HG03432 (cell line): ENCODE results near the gene ENG.

Experiments used
- ATAC-seq: cut with Tn5 transposase; IDR thresholded peaks from one replicate; pipeline ENCODE4 v1.9.1; 2021; ENCODE audit warnings: mild to moderate bottlenecking, moderate library complexity; ENCODE audit not compliant: unreplicated experiment

Gene ENG

DNA sequence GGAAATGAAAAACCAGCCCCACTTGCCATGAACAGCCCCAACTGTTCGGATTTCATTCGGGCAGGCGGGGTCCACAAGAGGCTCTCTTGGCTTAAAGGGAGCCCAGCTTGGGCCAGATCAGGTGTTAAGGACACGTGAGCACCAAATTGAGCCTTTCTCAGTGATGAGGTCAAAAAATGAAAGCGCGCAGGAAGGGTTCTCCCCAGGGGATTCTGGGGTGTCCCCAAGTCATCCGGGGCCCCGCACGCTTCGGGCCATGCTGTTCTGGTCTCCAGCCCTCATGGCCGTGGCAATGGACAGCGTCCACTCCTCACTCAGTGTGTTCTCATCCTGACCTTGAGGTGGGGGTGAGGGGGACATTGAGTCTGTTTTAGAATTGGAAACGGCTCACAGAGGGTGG lies 12.1 kb upstream of the ENG start:
- ATAC-seq = no peak

DNA sequence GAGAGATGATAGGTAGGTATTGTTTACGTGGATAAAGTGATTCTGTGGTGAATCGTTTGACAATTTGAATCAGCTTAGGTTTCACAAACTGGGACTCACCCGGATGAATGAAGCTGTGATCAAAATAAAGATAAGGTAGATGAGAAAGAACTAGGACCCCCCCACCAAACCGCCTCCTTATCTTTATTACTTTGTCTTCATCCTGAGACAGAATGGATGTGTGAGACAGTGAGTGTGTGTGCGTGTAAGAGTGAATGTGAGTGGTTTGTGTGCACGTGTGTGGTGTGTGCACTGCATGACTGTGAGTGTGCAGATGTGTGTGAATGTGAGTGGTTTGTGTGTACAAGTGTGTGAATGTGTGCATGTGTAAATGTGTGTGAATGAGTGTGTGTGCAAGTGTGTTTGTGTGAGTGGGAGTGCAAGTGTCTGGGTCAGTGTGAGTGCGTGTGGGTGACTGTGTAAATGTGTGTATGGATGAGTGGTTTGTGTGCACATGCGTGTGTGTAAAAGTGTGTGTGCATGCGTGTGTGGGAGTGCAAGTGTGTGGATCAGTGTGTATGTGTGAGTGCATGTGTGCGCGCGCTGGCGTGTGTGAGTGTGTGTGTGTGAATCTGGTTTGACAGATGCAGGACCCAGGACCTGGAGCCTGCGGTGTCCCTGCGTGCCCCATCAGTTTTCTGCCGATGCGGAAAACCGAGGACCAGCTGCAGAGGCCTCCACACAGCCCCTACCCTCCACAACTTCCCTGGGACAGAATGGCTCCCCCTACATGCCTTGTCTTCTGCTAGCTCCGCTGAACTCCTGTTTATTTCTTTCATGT lies 11.4 kb upstream of the ENG start:
- no peak for ATAC-seq

DNA sequence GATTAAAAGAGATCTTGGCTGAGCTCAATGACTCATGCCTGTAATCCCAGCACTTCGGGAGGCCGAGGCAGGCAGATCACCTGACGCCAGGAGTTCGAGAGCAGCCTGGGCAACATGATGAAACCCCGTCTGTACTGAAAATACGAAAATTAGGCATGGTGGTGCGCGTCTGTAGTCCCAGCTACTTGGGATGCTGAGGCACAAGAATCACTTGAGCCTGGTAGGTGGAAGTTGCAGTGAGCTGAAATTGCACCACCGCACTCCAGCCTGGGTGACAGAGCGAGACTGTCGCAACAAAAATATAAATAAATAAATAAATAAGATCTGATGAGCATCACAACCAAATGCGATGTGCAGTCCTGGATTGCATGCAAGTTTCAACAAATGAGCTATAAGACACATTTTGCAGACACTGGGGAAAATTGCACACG lies 8.7 kb upstream of the ENG start:
- ATAC-seq = no peak

DNA sequence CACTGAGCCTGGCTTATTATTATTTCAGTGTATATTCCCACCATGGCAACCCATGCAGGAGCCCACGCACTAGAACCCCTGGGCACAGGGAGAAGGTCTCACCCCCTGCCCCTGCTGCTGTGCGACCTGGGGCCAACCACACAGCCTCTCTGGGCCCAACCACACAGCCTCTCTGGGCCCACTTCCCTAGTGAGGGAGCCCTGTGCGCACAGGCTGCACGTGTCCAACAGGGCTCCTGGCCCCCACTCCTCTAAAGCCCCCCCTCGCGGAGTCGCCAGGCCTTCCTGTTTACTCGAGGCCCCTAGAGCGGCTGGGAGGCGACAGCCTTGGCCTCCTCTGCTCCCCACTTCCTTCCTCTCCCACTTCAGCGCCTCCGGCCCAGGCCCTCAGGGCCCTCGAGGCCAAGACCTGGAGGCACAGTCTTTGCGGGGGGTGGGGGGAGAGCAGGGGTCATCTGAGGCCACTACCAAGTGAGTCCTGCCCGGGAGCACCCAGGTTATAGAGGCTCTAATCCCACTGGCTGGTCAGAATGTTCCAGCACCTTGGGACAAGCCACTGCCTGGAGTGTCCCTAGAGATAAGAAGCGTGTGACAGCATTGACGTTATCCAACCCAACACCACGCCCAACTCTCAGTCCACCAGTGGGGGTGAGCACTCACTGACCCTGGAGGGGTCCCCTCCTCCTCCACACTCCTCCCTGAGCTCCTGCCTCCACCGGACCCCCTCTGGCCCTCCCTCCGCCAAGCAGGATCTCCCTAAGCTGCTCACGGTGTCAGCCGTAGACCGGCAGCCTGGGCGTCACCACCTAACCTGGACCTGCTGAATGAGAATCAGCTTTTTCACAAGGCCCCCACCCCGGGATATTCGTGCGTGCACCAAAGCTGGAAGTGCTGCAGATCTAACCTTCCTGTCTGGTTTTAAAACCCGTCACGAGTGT lies 7.9 kb upstream of the ENG start:
- no peak for ATAC-seq

DNA sequence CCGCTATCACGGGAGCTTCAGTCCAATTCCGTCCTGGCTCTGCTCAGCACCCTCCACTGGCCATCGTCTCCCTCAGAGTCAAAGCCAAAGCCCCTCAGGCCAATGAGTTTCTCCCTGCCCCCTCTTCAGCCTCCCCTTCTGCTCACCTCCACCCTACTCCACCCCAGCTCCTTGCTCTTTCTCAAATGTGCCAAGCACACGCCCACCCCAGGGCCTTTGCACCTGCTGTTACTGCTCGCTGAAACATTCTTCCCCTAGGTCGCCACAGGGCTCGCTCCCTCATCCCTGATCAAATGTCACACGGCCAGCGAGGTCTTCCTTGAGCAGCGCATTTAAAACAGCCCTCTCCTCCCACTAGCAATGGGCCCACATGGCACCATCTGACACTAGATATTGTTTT lies 6.3 kb upstream of the ENG start:
- no peak for ATAC-seq

DNA sequence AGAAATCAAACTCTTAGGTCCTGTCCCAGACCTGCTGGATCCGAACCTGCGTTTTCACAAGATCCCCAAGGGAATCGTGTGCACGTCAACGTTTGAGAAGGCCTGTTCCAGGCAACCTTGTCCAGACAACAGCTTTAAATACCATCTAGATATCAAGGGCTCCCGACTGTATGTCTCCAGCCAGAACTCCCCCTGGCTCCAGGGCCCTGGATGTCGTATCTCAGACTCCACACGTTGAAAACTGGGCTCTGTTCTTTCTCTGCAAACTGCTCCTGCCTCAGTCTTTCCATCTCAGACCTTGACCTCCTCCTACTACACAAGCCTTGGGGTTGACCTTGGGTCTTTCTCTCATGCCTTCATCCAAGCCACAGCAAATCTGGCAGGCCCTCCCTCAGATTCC lies 5.8 kb upstream of the ENG start:
- ATAC-seq = no peak

DNA sequence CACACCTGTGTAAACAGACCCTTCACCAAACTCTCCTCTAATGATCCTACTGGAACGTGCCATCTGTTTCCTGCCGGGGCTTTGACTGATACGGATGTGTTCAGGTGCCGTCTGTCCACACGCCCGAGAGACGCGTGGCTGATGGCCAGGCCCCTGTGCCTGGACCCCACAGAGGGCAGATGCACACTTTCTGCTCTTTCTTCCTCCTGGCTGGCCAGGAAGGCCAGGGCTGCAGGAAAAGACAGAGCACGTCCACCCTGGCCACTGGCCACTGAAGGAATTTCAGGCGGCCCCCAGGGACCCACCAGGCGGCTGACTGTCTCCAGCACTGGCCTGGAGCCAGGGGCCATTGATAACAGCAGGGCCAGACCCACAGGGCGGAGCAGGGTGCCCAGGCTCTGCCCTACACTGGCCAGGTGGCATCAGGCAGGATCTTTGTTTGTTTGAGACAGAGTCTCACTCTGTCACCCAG lies 3.6 kb upstream of the ENG start:
- ATAC-seq = no peak

DNA sequence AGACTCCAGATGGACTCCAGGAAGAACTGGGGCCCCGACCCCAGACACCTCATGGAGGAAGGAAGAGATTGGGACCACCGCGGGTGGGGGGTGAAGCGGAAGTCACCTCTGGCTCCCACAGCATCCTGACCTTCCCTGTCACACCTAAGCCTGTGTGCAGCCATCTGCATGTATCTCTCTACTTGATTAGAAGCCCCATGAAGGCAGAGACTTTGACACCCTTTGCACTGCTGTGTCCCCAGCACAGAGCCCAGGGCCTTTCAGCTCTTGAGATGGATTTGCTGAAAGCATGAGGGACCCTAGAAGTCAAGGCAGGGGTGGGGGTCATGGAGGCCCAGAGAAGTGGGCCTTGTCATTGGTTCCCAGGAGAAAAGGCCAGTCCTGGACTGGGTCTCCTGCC lies 2.8 kb upstream of the ENG start:
- no peak for ATAC-seq

DNA sequence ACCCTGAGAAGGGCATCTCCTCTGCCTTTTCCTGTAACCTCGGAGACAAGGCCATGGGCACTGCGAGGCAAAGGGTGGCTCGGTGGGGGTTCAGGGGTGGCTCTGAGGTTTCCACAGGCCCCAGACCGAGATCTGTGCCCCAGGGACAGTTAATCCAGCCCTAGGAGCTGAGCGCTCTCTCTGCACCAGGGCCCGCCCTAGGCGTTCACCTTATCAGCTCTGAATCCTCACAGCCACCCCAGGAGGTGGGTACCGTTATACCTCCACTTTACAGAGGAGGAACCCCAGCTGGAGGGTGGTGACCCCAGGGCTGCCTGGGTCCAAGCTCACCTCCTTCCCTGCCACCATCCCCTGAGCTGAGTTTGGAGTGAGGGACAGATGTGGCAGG lies 2.3 kb upstream of the ENG start:
- no peak for ATAC-seq

DNA sequence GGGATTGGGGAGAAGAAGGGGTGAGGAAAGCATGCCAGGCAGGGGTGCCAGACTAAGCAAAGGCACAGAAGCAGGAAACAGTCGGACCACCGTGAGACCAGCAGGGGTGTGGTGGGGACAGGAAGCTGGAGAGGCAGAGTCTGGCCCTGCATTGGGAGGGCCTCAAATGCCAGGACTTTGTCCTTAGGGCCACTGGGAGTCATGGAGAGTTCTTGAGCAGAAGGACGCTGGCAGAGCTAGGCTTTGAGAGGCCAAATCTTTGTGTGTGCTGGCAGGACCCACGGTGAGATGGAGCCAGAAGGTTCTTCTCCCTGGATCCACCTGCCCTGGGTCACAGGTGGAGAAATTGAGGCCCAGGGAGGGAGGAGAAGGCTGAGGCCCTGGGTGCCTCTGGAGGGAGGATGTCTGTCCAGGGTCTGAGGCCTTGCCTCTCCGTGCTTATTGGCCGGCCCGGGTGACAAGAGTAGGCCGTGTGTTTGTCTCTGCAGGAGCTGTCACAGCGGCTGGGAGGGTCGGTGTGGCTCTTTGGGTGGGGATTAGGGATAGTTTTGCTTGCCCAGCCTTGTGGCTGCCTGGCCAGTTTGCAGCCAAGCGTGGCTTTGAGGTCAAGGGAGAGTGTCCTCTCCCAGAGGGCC lies 1.8 kb upstream of the ENG start:
- ATAC-seq = no peak

DNA sequence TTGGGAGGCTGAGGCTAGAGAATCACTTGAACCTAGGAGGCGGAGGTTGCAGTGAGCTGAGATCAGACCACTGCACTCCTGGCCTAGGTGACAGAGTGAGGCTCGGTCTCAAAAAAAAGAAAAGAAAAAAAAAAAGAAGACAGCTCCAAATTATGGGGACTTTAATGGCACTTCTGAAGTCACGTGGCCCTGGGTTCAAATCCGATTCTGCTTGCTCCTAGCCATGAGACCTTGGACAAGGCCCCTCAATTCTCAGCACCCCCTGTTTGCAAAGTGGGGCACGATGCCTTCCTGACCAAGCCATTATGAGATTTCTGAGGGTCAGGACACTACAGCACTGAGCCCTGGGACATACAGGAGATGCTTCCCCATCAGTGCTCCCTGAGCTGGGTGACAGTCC lies 1.1 kb upstream of the ENG start:
- ATAC-seq = no peak

DNA sequence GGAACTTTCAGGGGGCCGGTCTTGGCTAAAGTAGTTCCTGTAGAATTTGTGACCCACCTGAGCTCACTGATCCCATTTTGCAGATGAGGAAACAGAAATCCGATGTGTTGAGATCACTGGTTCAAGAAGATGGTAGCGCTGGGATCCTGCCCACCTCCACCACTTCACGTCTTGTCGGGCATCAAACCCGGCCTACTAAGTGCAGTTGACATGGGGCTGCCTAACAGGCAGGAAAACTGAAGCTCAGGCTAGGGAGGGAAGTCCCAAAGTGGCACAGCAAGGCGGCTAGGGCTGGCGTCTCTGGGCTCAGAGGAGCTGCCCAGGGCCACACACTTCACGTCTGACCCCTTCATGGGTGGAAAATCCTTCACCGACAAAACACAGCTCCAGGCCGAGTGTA lies 502 bp upstream of the ENG start:
- ATAC-seq = no peak

DNA sequence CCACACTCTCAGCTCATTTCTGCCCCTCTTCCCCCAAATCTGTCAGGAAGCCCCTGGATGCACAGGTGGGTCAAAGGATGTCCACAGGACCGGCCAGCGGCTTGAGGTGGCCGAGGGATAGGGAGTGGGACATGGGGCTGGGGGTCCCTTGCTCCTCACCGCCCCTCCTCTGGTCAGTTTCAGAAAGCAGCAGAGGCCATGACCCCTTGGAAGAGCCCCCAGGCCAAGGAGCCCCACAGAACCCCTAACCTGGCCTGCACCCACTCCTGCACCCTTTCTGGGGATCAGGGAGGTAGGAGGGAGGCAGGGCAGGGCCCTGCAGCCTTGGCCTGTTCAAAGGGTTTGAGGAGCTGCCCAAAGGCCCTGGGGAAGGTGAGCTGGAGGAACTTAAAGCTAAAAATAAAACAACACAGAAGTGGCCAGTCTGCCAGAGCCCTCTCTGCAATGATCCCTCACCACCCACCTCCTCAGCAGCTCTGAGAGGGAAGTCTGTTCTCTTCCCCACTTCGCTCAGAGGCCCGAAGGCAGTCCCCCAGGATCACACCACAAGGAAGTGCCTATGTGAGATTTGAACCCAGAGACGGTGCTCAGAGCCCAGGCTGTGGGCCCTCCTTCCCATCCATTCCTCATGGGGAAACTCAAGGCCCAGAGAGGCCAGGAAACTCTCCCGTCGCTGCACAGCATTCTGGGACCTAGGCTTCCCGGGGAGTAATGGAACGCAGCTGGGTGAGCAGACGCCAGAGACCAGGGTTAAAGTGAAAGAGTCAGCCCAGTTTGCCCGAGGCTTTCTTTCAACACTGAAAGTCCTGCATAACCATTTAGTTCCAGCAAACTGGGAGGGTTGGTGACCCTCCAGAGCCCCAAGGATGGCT lies 910 bp downstream of the ENG start:
- ATAC-seq = no peak

DNA sequence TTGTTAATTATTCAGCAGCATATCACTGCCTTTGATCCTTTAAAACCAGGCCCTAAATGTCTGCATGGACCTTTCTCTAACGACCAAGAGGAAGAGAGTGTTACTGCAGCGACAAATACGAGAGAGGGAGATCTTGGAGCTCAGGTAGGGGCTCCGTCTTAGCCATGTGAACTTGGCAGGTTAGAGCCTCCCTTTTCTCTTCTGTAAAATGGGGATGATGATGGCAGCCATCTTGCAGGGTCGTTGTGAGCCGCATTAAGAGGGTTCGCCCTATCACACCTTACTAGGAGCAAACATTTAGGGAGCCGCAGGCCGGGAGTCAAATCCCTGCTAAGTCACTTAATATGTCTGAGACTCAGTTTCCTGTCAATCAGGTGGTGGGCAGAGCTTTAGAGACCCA lies 1.6 kb downstream of the ENG start:
- no peak for ATAC-seq

DNA sequence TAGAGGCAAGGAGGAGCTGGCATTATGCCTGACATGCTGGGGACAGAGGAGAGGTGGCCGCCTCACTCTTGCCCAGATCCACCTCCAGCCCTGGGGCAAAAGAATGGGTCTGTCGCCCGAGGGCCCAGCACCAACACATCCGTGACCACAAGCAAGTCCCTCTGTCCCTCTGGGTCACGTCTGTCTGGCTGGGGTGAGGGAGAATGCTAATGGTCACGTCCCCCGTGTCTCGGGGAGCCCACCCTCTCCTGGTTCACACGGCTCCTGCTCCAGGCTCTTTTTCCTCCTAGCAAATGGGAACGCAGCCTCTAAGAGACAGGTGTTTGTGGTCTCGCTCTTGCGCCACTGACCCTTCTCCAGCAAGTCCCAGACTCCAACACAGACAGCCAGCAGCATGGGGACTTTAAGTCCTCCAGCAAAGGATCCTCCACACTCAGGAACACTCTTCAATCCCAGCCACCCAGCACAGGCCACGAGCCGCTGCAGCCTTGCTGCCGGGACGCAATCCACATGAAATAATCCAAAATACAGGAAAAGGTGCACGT lies 4.1 kb downstream of the ENG start:
- no peak for ATAC-seq

DNA sequence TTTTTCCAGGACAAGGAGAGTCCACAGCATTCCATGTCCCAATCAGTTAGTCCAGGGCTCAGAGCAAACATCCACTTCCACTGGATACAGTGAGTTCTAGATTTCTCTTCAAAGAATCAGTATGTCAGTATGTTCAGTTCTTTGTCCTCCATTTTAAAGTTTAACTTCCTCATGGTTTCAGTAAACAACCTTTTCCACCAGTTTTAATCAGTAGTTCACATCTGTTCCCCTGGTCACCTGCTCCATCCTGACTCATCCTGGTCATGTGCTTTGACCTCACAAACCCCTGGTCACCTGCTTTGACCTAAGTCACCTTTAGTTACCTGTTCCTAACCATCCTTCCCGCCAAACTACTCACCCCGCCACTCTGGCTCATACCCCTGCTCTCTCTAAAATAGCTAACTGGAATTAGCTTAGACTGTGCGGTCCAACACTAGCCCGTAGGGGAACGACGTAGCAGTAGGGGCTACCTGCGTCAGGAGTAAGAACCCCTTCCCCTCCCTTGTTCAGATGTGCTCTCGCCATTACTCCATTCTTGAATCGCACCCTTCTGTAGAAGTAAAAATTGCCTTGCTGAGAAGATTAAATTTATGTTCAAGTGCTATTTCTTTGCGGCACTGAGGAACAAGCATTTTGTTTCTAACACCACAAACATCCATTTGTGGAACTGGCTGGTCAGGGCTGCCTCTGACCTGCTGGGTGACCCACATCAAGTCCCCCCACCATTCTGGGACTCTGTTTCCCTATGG lies 5.5 kb downstream of the ENG start:
- no peak for ATAC-seq

DNA sequence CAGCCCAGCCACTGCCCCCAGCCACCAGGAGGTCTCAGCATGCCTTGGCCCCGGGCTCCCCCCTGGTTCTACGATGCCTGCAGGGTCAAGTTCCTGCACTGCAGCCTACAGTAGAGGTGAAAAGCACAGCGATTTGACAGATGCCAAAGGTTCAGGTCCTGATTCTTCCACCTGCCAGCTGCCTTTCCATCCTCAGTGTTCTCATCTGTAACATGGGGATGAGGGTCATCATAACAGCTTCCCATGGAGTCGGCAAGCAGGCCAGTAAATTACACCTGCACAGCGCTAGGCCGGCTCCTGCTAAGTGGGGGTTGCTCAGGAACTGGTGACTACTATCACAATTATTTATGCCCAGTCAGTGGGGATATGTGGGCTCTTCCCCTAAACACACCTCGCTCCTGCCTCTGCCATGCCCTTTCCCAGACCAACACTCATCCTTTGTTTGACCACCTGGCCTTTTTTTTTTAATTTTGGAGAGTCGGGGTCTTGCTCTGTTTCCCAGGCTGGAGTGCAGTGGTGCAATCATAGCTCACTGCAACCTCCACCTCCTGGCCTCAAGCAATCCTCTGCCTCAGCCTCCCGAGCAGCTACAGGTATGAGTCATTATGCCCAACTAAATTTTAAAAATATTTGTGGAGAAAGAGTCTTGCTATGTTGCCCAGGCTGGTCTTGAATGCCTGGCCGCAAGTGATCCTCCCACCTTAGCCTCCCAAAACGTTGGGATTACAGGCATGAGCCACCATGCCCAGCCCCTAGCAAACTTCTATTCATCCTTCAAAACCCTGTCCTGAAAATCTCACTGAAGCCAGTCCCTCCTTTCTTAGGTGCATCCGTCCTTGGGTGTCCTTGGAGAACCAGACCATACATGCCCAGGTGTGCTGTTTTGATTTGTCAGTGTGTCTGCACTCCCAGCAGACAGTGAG lies 6.4 kb downstream of the ENG start:
- ATAC-seq = no peak

DNA sequence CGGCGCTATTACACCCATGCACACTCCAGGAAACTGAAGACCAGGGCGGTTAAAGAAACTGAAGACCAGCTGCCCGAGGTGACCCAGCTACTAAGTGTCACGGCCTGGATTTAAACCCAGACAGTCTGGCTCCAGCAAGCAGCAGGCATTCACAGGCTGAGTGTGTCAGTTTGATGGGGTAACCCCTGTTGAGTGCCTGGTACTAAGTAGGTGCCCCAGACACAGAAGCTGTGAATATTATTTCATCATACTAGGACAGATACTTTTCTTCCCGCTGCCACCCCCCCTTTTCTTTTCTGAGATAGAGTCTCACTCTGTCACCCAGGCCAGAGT lies 7.3 kb downstream of the ENG start:
- ATAC-seq = no peak
